Panc1 (cell line): ENCODE data around the gene SFRP5. TPM values are rescaled to one million over a fixed set of nuclear protein-coding genes. Genes with fewer than 3 reads are reported as not detected.

ENCODE experiments used
- ATAC-seq: fragments of 200-7000 bp; cut with Tn5 transposase; 2 replicates; pipeline ENCODE4 v1.9.1; 2020; ENCODE audit warnings: mild to moderate bottlenecking, moderate library complexity
- BruUV-seq: library from RNA; stranded (reverse); fragments of 400-500 nt; replicated peaks from 2 replicates; lab custom pipeline; 2021; lab: Mats Ljungman, UMichigan
- CTCF ChIA-PET: fragments of 300-600 bp; sonication (Branson Sonifier 250); formaldehyde crosslinking; loops from one replicate; lab custom pipeline; 2022; ENCODE audit warnings: antibody characterized with exemption; lab: Charles Lee
- POLR2A ChIA-PET: fragments of 300-600 bp; sonication (Branson Sonifier 250); formaldehyde crosslinking; loops from one replicate; lab custom pipeline; 2022; ENCODE audit warnings: antibody characterized with exemption; lab: Charles Lee
- DNase-seq: peaks from one replicate; pipeline ENCODE4 v3.0.0-alpha.2; 2010; ENCODE audit warnings: low read depth, low spot score
- H3K27ac ChIP-seq: 2 replicates; pipeline ENCODE4 v1.5.1; 2011; ENCODE audit warnings: mild to moderate bottlenecking, low read length, inconsistent platforms
- H3K27me3 ChIP-seq: fragments of 200-500 bp; sonication (Bioruptor generic); 2 replicates; pipeline ENCODE4 v1.6.0; 2014; ENCODE audit warnings: low read length, inconsistent platforms; ENCODE audit not compliant: control insufficient read depth, insufficient read depth
- H3K36me3 ChIP-seq: fragments of 200-500 bp; sonication (Bioruptor generic); 2 replicates; pipeline ENCODE4 v1.5.1; 2014; ENCODE audit warnings: inconsistent platforms, mild to moderate bottlenecking, low read length, moderate library complexity; ENCODE audit not compliant: control insufficient read depth, insufficient read depth
- H3K4me1 ChIP-seq: 2 replicates; pipeline ENCODE4 v1.5.1; 2011; ENCODE audit warnings: inconsistent platforms, mild to moderate bottlenecking, low read length, moderate library complexity; ENCODE audit not compliant: control insufficient read depth, insufficient read depth
- H3K4me3 ChIP-seq, 2 experiments: 2 replicates each; pipeline ENCODE4 v1.5.1; 2011 to 2012; ENCODE audit warnings: low read depth in 2 of 2, low read length in 2 of 2, mild to moderate bottlenecking in 2 of 2, inconsistent platforms in 1 of 2, moderate library complexity in 1 of 2
- H3K9me3 ChIP-seq: fragments of 200-500 bp; sonication (Bioruptor generic); 2 replicates; pipeline ENCODE4 v1.5.1; 2014; ENCODE audit warnings: low read depth, mild to moderate bottlenecking, inconsistent platforms, low read length, moderate library complexity; ENCODE audit not compliant: control insufficient read depth, insufficient read depth
- CTCF ChIP-seq: fragments of 450-650 bp; IDR thresholded peaks from 2 replicates; pipeline ENCODE4 v1.5.1; 2017; ENCODE audit warnings: mild to moderate bottlenecking
- POLR2AphosphoS5 ChIP-seq: IDR thresholded peaks from 2 replicates; pipeline ENCODE4 v1.6.1; 2012; ENCODE audit warnings: mild to moderate bottlenecking, low read depth, low read length, moderate library complexity
- REST ChIP-seq, 2 experiments: IDR thresholded peaks; 2 replicates each; pipeline ENCODE4 v1.6.1; 2011 to 2012; ENCODE audit warnings: low read depth in 2 of 2, control low read depth in 1 of 2, low read length in 1 of 2, mild to moderate bottlenecking in 1 of 2, moderate library complexity in 1 of 2; ENCODE audit not compliant: insufficient read depth in 1 of 2
- SIN3A ChIP-seq: IDR thresholded peaks from 2 replicates; pipeline ENCODE4 v1.6.1; 2012; ENCODE audit warnings: low read depth, mild to moderate bottlenecking, low read length, moderate library complexity, borderline replicate concordance; ENCODE audit not compliant: insufficient read depth
- TCF7L2 ChIP-seq: IDR thresholded peaks from 2 replicates; pipeline ENCODE4 v1.6.1; 2011; ENCODE audit warnings: mild to moderate bottlenecking, low read depth, low read length, inconsistent platforms
- in situ Hi-C: cut with HindIII; loops from 2 replicates; pipeline ENCODE4 v1.10.0; 2016; ENCODE audit warnings: low sequenced_read_pairs, low pct_unique_long_range_greater_than_20kb
- intact Hi-C: fragments of 100-400 bp; cut with micrococcal nuclease; formaldehyde crosslinking; loops from one replicate; pipeline ENCODE4 v1.10.0; 2022; ENCODE audit not compliant: unreplicated experiment
- total RNA-seq: library from RNA; stranded (reverse); gene quantifications from one replicate; pipeline ENCODE4 v1.2.1, GENCODE V29; 2021; ENCODE audit not compliant: unreplicated experiment

Gene SFRP5
- total RNA-seq, 1 experiment from 2014 or later: 0.64 TPM

- H3K4me1 ChIP-seq: no peaks in the 10 kb centered on the region
- BruUV-seq: no TSS peak
Measured at GRCh38 chr10:97811958-97812357, 40.2 kb upstream of the SFRP5 start.

DNA sequence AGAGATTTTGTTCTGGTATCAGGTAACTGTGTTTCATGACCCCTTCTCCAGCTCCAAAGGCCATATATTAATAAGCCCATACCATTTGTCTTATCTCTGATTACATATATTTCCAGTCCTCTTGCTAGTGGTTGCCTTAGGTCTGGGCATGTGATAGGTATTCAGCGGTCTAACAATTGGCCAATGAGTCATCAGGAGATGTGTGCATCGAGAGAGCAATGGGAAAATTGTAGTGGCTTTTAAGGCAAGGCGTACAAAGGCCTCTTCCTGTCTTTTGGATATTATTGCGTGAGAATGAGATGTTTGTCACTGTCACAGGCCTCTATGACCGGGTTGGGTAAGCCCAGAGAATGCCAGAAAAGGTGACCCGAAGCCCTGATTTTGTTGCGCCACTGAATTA is 38.6 kb upstream of the SFRP5 start:
- no peaks in the 10 kb centered on the region for H3K36me3 ChIP-seq
- no TSS peak for BruUV-seq
- intact Hi-C loops: no loop called here
- H3K4me3 ChIP-seq: no peak overlapping the region
- POLR2A ChIA-PET: no interaction called here
- in situ Hi-C loops: no loop called here
- DNase-seq: no peak
- TF ChIP-seq CTCF: no peak
- no peak for TF ChIP-seq TCF7L2
- TF ChIP-seq POLR2AphosphoS5: no peak
- no peak for TF ChIP-seq SIN3A
- no peak for TF ChIP-seq REST (IDR thresholded peaks at IDR 0.05; ENCODE audit: insufficient read depth in 1 of 2, low read depth in 2 of 2, low read length in 1 of 2)
- H3K27me3 ChIP-seq: no peaks in the 10 kb centered on the region
- no peaks in the 10 kb centered on the region for H3K4me1 ChIP-seq
- H3K27ac ChIP-seq: no peak overlapping the region
- CTCF ChIA-PET: interaction anchor here (1.2 kb wide), 1 partner anchor 59 kb away, joined by 3 read pairs; no protein-coding TSS in a partner anchor
- no peaks in the 10 kb centered on the region for H3K9me3 ChIP-seq
- ATAC-seq: no peak

More at GRCh38 chr10:97811958-97812357, 40.2 kb upstream of the SFRP5 start:
- Histone ChIP-seq H3K4me3 (no peak overlapping the region), H3K27ac (no peak overlapping the region), H3K27me3 (no peaks in the 10 kb centered on the region), H3K36me3 (no peaks in the 10 kb centered on the region), H3K9me3 (no peaks in the 10 kb centered on the region)
- ATAC-seq (no peak), DNase-seq (no peak)
- ChIA-PET POLR2A (no interaction called here), CTCF (interaction anchor here (0.5 kb wide), 1 partner anchor 272 kb away, joined by 7 read pairs; no protein-coding TSS in a partner anchor)
- in situ Hi-C loops (no loop called here), intact Hi-C loops (no loop called here)
- TF ChIP-seq TCF7L2: no peak

GRCh38 chr10:97805949-97806348 is 34.1 kb upstream of the SFRP5 start:
- in situ Hi-C loops: no loop called here
- BruUV-seq: no TSS peak
- Histone ChIP-seq H3K4me1 (no peaks in the 10 kb centered on the region), H3K36me3 (no peaks in the 10 kb centered on the region), H3K27me3 (no peaks in the 10 kb centered on the region), H3K9me3 (no peaks in the 10 kb centered on the region), H3K4me3 (no peak overlapping the region), H3K27ac (no peak overlapping the region)
- ChIA-PET POLR2A (interaction anchor here (0.5 to 0.7 kb wide), 4 partner anchors 17 to 81 kb away, joined by 3 to 17 read pairs (median 4); no protein-coding TSS in a partner anchor), CTCF (no interaction called here)
- no peak; the same call in 1 of the 2 replicates for ATAC-seq
- DNase-seq: no peak
- TF ChIP-seq CTCF (no peak), REST (IDR thresholded peaks at IDR 0.05; ENCODE audit: insufficient read depth in 1 of 2, low read depth in 2 of 2, low read length in 1 of 2) (no peak), TCF7L2 (no peak), SIN3A (no peak), POLR2AphosphoS5 (no peak)
- intact Hi-C loops: no loop called here
